H1 (cell line): ENCODE measurements around the gene CFAP97D2. TPM values are rescaled to one million over a fixed set of nuclear protein-coding genes. Genes with fewer than 3 reads are reported as not detected.

ENCODE experiments used
- CTCF ChIA-PET: fragments of 300-600 bp; sonication (Branson Sonifier 250); formaldehyde crosslinking; loops from one replicate; lab custom pipeline; 2021; ENCODE audit not compliant: partially characterized antibody; lab: Charles Lee
- POLR2A ChIA-PET: fragments of 300-600 bp; sonication (Branson Sonifier 250); formaldehyde crosslinking; loops from one replicate; lab custom pipeline; 2021; ENCODE audit warnings: inconsistent platforms; ENCODE audit not compliant: partially characterized antibody; lab: Charles Lee
- DNase-seq, 2 experiments: peaks; one replicate each; pipeline versions ENCODE4 v3.0.0 to v3.0.0-alpha.2; 2010 to 2022; ENCODE audit warnings: low spot score in 2 of 2, low read depth in 1 of 2, mixed read lengths in 1 of 2
- FAIRE-seq: peaks from 2 replicates; lab custom pipeline; 2011; peaks lifted over from hg19 to GRCh38; lab: Jason Lieb, UNC
- H2AFZ ChIP-seq: 2 replicates; pipeline ENCODE4 v1.8.1; 2012; ENCODE audit warnings: low read length, inconsistent platforms
- H2AK5ac ChIP-seq: 2 replicates; pipeline ENCODE4 v1.6.1; 2013; ENCODE audit warnings: low read depth, low read length
- H2BK120ac ChIP-seq: replicated peaks from 2 replicates; pipeline ENCODE3; 2013; ENCODE audit warnings: low read depth, low read length, inconsistent platforms
- H2BK12ac ChIP-seq: 2 replicates; pipeline ENCODE4 v1.6.1; 2013; ENCODE audit warnings: low read depth, low read length
- H2BK15ac ChIP-seq: 2 replicates; pipeline ENCODE4 v1.6.1; 2013; ENCODE audit warnings: low read length
- H2BK20ac ChIP-seq: 2 replicates; pipeline ENCODE4 v1.6.1; 2013; ENCODE audit warnings: low read length
- H2BK5ac ChIP-seq: 2 replicates; pipeline ENCODE4 v1.6.1; 2013; ENCODE audit warnings: low read depth, low read length
- H3K14ac ChIP-seq: 2 replicates; pipeline ENCODE4 v1.6.1; 2013; ENCODE audit warnings: inconsistent platforms; ENCODE audit not compliant: insufficient read length
- H3K18ac ChIP-seq: 2 replicates; pipeline ENCODE4 v1.6.1; 2013; ENCODE audit warnings: low read length; ENCODE audit errors: extremely low read depth
- H3K23ac ChIP-seq: 2 replicates; pipeline ENCODE4 v1.6.1; 2013; ENCODE audit warnings: inconsistent platforms; ENCODE audit not compliant: insufficient read length
- H3K23me2 ChIP-seq: 2 replicates; pipeline ENCODE4 v1.6.1; 2013; ENCODE audit warnings: low read depth, low read length
- H3K27ac ChIP-seq: 2 replicates; pipeline ENCODE4 v1.6.1; 2011; ENCODE audit warnings: low read depth, low read length, inconsistent platforms
- H3K27me3 ChIP-seq, 4 experiments: replicated peaks in 1 of 4; 1 replicate in 1 of 4; 2 replicates in 3 of 4; pipeline versions ENCODE4 v1.6.1 to v1.8.1; 2011 to 2013; ENCODE audit warnings: low read length in 3 of 4, mild to moderate bottlenecking in 3 of 4, inconsistent platforms in 2 of 4, mixed read lengths in 2 of 4, moderate library complexity in 1 of 4; ENCODE audit not compliant: control insufficient read depth in 3 of 4, insufficient read depth in 3 of 4; ENCODE audit errors: extremely low read depth in 1 of 4
- H3K36me3 ChIP-seq, 4 experiments: 2 replicates each; pipeline versions ENCODE4 v1.6.1 to v1.8.1; 2011 to 2013; ENCODE audit warnings: mild to moderate bottlenecking in 4 of 4, low read length in 3 of 4, moderate library complexity in 2 of 4, control low read depth in 1 of 4, inconsistent platforms in 1 of 4; ENCODE audit not compliant: insufficient read depth in 4 of 4, control insufficient read depth in 2 of 4
- H3K4ac ChIP-seq: replicated peaks from 2 replicates; pipeline ENCODE3; 2013; ENCODE audit warnings: low read length, low read depth, mixed read lengths, inconsistent platforms; ENCODE audit not compliant: insufficient read length
- H3K4me1 ChIP-seq, 4 experiments: replicated peaks in 1 of 4; 1 replicate in 1 of 4; 2 replicates in 3 of 4; pipeline versions ENCODE4 v1.6.1 to v1.8.1; 2011 to 2013; ENCODE audit warnings: low read length in 3 of 4, inconsistent platforms in 2 of 4, mixed read lengths in 1 of 4; ENCODE audit not compliant: insufficient read depth in 4 of 4, control insufficient read depth in 3 of 4
- H3K4me2 ChIP-seq, 2 experiments: 2 replicates each; pipeline versions ENCODE4 v1.6.1 to v1.8.1; 2011 to 2013; ENCODE audit warnings: low read depth in 2 of 2, low read length in 2 of 2, control low read depth in 1 of 2, inconsistent platforms in 1 of 2, mild to moderate bottlenecking in 1 of 2; ENCODE audit not compliant: insufficient read depth in 1 of 2
- H3K4me3 ChIP-seq, 4 experiments: fragments of 200-600, 300-600 bp in 1 of 4; sonication (generic), shearing (Covaris generic), sonication (Bioruptor Twin) in 1 of 4; 2 replicates each; pipeline versions ENCODE4 v1.5.1 to v1.8.1; 2011 to 2016; ENCODE audit warnings: low read length in 4 of 4, low read depth in 3 of 4, control low read depth in 2 of 4, inconsistent platforms in 2 of 4, mild to moderate bottlenecking in 2 of 4, mixed read lengths in 1 of 4, moderate library complexity in 1 of 4; ENCODE audit not compliant: insufficient read depth in 2 of 4; ENCODE audit errors: extremely low read depth in 1 of 4
- H3K56ac ChIP-seq: replicated peaks from 2 replicates; pipeline ENCODE3; 2013; ENCODE audit warnings: low read depth, mild to moderate bottlenecking, mixed read lengths, low read length, inconsistent platforms; ENCODE audit not compliant: insufficient read length
- H3K79me1 ChIP-seq: 2 replicates; pipeline ENCODE4 v1.6.1; 2013; ENCODE audit warnings: low read depth, low read length, control low read depth
- H3K79me2 ChIP-seq, 2 experiments: 2 replicates each; pipeline versions ENCODE4 v1.6.1 to v1.8.1; 2012 to 2013; ENCODE audit warnings: low read length in 2 of 2, mild to moderate bottlenecking in 2 of 2, inconsistent platforms in 1 of 2; ENCODE audit not compliant: insufficient read depth in 2 of 2, control insufficient read depth in 1 of 2
- H3K9ac ChIP-seq, 4 experiments: replicated peaks in 1 of 4; 1 replicate in 1 of 4; 2 replicates in 3 of 4; pipeline versions ENCODE4 v1.6.1 to v1.8.1; 2011 to 2013; ENCODE audit warnings: low read depth in 3 of 4, low read length in 3 of 4, control low read depth in 2 of 4, mild to moderate bottlenecking in 2 of 4, moderate library complexity in 2 of 4, inconsistent platforms in 1 of 4; ENCODE audit errors: extremely low read depth in 1 of 4
- H3K9me3 ChIP-seq, 2 experiments: 2 replicates each; pipeline versions ENCODE4 v1.6.1 to v1.8.1; 2012 to 2013; ENCODE audit warnings: mild to moderate bottlenecking in 2 of 2, moderate library complexity in 2 of 2, control low read depth in 1 of 2, inconsistent platforms in 1 of 2, low read depth in 1 of 2, low read length in 1 of 2, mixed read lengths in 1 of 2; ENCODE audit not compliant: insufficient read depth in 2 of 2
- H4K20me1 ChIP-seq, 2 experiments: replicated peaks in 1 of 2; 2 replicates each; pipeline versions ENCODE3 to v1.8.1; 2011 to 2013; ENCODE audit warnings: inconsistent platforms in 2 of 2, low read length in 2 of 2, mild to moderate bottlenecking in 1 of 2; ENCODE audit not compliant: insufficient read depth in 2 of 2, control insufficient read depth in 1 of 2
- H4K5ac ChIP-seq: 2 replicates; pipeline ENCODE4 v1.6.1; 2013; ENCODE audit warnings: low read length, low read depth, mixed read lengths, inconsistent platforms; ENCODE audit not compliant: insufficient read length
- H4K8ac ChIP-seq: 2 replicates; pipeline ENCODE4 v1.8.0; 2013; ENCODE audit warnings: mild to moderate bottlenecking, moderate library complexity, low read length, inconsistent platforms; ENCODE audit not compliant: insufficient read depth; ENCODE audit errors: extremely low read depth
- H4K91ac ChIP-seq: replicated peaks from 2 replicates; pipeline ENCODE3; 2013; ENCODE audit warnings: low read length, mixed read lengths, inconsistent platforms; ENCODE audit not compliant: insufficient read length
- BACH1 ChIP-seq: IDR thresholded peaks from 2 replicates; pipeline ENCODE4 v1.6.1; 2012; ENCODE audit warnings: low read length, improper control_type of control experiment
- E2F6 ChIP-seq: IDR thresholded peaks from 2 replicates; pipeline ENCODE4 v1.6.1; 2012; ENCODE audit warnings: inconsistent platforms
- GTF2F1 ChIP-seq: IDR thresholded peaks from 2 replicates; pipeline ENCODE4 v1.6.1; 2012; ENCODE audit warnings: low read depth, low read length, improper control_type of control experiment, borderline replicate concordance
- HDAC6 ChIP-seq: IDR thresholded peaks from one replicate; pipeline ENCODE4 v1.7.1; 2012; ENCODE audit warnings: low read depth, mild to moderate bottlenecking, inconsistent platforms, low read length, moderate library complexity
- JUN ChIP-seq: IDR thresholded peaks from 2 replicates; pipeline ENCODE4 v1.6.1; 2011; ENCODE audit warnings: low read depth, mild to moderate bottlenecking, improper control_type of control experiment, low read length
- NANOG ChIP-seq: IDR thresholded peaks from 2 replicates; pipeline ENCODE4 v1.6.1; 2011; ENCODE audit warnings: low read length, low read depth, mild to moderate bottlenecking, inconsistent platforms; ENCODE audit not compliant: insufficient read depth, poor library complexity, severe bottlenecking
- RXRA ChIP-seq: IDR thresholded peaks from 2 replicates; pipeline ENCODE4 v1.6.1; 2011; ENCODE audit warnings: low read depth, mild to moderate bottlenecking, low read length, moderate library complexity; ENCODE audit not compliant: insufficient read depth
- SIRT6 ChIP-seq: IDR thresholded peaks from one replicate; pipeline ENCODE4 v1.7.1; 2012; ENCODE audit warnings: low read length, inconsistent platforms
- SIX5 ChIP-seq: IDR thresholded peaks from 2 replicates; pipeline ENCODE4 v1.6.1; 2011; ENCODE audit warnings: mild to moderate bottlenecking, low read depth, low read length
- SUZ12 ChIP-seq: fragments of 200-600 bp; sonication (generic); IDR thresholded peaks from 2 replicates; pipeline ENCODE4 v1.6.1; 2012; ENCODE audit warnings: mild to moderate bottlenecking, inconsistent platforms, low read length, moderate library complexity, mixed read lengths
- TCF12 ChIP-seq: IDR thresholded peaks from 2 replicates; pipeline ENCODE4 v1.6.1; 2011; ENCODE audit warnings: low read depth, mild to moderate bottlenecking, low read length
- TEAD4 ChIP-seq: IDR thresholded peaks from 2 replicates; pipeline ENCODE4 v1.6.1; 2012; ENCODE audit warnings: low read depth, low read length, inconsistent platforms, mixed read lengths
- WGBS, 2 experiments: shearing (Covaris generic) in 1 of 2; methylation state at CpG; one replicate each; pipeline versions ENCODE4 v1.1.6 to v1.1.7; 2013 to 2015; ENCODE audit warnings: low lambda C conversion rate in 2 of 2, mixed read lengths in 2 of 2, inconsistent platforms in 1 of 2, low coverage in 1 of 2, missing lambda C conversion rate in 1 of 2; ENCODE audit not compliant: insufficient replicate concordance in 2 of 2, insufficient coverage in 1 of 2, insufficient read length in 1 of 2; ENCODE audit errors: extremely low coverage in 1 of 2, missing lambda C conversion rate in 1 of 2; 5-methylcytosine and 5-hydroxymethylcytosine counted together
- polyA plus RNA-seq, 7 experiments: library from polyadenylated mRNA; depleted of rRNA in 3 of 7; stranded (reverse) in 5 of 7; unstranded in 2 of 7; fragments of >200 nt in 5 of 7; fragments of 200-250 nt in 2 of 7; gene quantifications; 1 replicate in 5 of 7; 2 replicates in 1 of 7; 4 replicates in 1 of 7; pipeline versions ENCODE4 v1.2.1 to v1.2.3, GENCODE V29; 2011 to 2013; ENCODE audit warnings: missing spikeins in 2 of 7, mixed read lengths in 2 of 7
- total RNA-seq: library from RNA; stranded (reverse); fragmentation: NEBNext Ultra II Directional; extraction: Animal tissue kit (Norgen Biotek cat#: 25700); gene quantifications from 2 replicates; pipeline ENCODE4 v1.2.1, GENCODE V29; 2021
- TF ChIP-seq, protein P1 (sequence below): IDR thresholded peaks from 2 replicates; pipeline ENCODE4 v1.6.1; 2012; ENCODE audit warnings: inconsistent platforms

CFAP97D2 gene
- total and polyA plus RNA-seq, 2 of the 8 experiments (the other 6 are each of a cell fraction or from before 2014, with no cell fraction given): not detected

- Histone ChIP-seq H2AK5ac (no peak overlapping the region), H3K23ac (no peak overlapping the region), H3K56ac (no peak overlapping the region), H2BK15ac (no peak overlapping the region), H3K18ac (no peak overlapping the region), H4K20me1 (no peaks in the 10 kb centered on the region), H2BK12ac (no peak overlapping the region), H4K8ac (0 out of 2 replicates have a peak overlapping the region, but pooled peaks have one; percentile 62), H3K4me3 (no peak overlapping the region), H3K27ac (no peak overlapping the region), H3K79me2 (no peaks in the 10 kb centered on the region), H3K14ac (no peak overlapping the region), H3K36me3 (no peaks in the 10 kb centered on the region), H3K23me2 (peaks cover 2% of the 10 kb centered on the region), H3K9me3 (peaks cover 14% of the 10 kb centered on the region in 2 experiments), H4K5ac (no peak overlapping the region), H3K4me2 (no peak overlapping the region), H3K9ac (no peak overlapping the region), H2BK5ac (no peak overlapping the region), H3K4me1 (no peaks in the 10 kb centered on the region), H4K91ac (no peak overlapping the region), H2BK20ac (no peak overlapping the region), H3K79me1 (no peaks in the 10 kb centered on the region), H2AFZ (0 out of 2 replicates have a peak overlapping the region, but pooled peaks have one; percentile 58), H3K4ac (no peak overlapping the region), H3K27me3 (no peaks in the 10 kb centered on the region), H2BK120ac (no peak overlapping the region)
- WGBS, 2 experiments: 93% methylated on average over 26 of the region's 26 CpGs; no CpG with 5 or more reads in 1 of the 2 experiments
- DNase-seq (no peak), FAIRE-seq (no peak)
- ChIA-PET POLR2A (no interaction called here), CTCF (interaction anchor here (0.6 to 1.9 kb wide), 3 partner anchors 15 to 134 kb away, joined by 3 to 8 read pairs (median 3); no protein-coding TSS in a partner anchor)
- TF ChIP-seq SIX5: no peak
- no peak for TF ChIP-seq BACH1
- no peak for TF ChIP-seq TCF12
- TF ChIP-seq, protein P1, sequence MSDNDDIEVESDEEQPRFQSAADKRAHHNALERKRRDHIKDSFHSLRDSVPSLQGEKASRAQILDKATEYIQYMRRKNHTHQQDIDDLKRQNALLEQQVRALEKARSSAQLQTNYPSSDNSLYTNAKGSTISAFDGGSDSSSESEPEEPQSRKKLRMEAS: no peak
- no peak for TF ChIP-seq JUN
- no peak for TF ChIP-seq GTF2F1
- no peak for TF ChIP-seq E2F6
- TF ChIP-seq SIRT6: no peak
- TF ChIP-seq RXRA: no peak
- TF ChIP-seq HDAC6: no peak
- no peak for TF ChIP-seq NANOG
- no peak for TF ChIP-seq SUZ12
- TF ChIP-seq TEAD4: no peak
Measured at GRCh38 chr13:114211446-114212157, 32.5 kb downstream of the CFAP97D2 start.
